Spleen (tissue), 7 donors: ENCODE results near the gene GJA10.

ENCODE experiments used
- POLR2A ChIP-seq, 3 donors: fragments of 450-650 bp; IDR thresholded peaks; one replicate each; pipeline ENCODE4 v1.5.1; 2017; ENCODE audit warnings: antibody characterized with exemption in 3 of 3, mild to moderate bottlenecking in 1 of 3
- TF ChIP-seq, protein P1 (sequence below), 11 experiments: fragments of 200-600 bp in 7 of 11; fragments of 450-650 bp in 4 of 11; sonication (generic) in 4 of 11; IDR thresholded peaks in 8 of 11; conservative IDR thresholded peaks in 3 of 11; 1 replicate in 7 of 11; 2 replicates in 4 of 11; pipeline versions ENCODE4 v1.4.0 to v1.8.0; 2016 to 2021; ENCODE audit warnings: antibody characterized with exemption in 11 of 11, inconsistent platforms in 4 of 11, mild to moderate bottlenecking in 1 of 11
- donor health status: DM: no; HTN: no; CAD: no; lungs with moderate emphysema.
- donor health status: DM: no; HTN: no; CAD: no.
- donor health status: DM: no; HTN: no; CAD: no.

DNA sequence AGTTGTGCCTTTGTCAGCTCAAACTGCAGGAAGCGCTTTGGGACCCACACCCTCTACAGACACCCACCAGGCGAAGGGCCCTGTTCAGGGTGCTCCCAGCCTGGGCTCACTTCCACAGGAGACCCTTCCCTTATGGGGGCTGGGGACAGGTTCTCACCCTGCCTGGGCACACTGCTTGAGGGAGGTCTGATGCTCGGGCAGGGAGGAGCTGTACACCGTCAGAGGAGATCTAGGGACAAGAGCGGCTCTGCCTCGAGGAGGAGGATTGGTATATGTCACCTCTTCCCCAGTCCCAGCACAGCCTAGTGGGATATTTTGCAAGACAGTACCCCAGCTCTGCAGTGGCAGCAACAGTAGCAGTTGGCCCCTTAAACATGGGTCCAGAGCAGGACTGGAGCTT is 26.9 kb downstream of the GJA10 start:
- no peak for TF ChIP-seq POLR2A (IDR thresholded peaks at IDR 0.05)
- TF ChIP-seq, protein P1, sequence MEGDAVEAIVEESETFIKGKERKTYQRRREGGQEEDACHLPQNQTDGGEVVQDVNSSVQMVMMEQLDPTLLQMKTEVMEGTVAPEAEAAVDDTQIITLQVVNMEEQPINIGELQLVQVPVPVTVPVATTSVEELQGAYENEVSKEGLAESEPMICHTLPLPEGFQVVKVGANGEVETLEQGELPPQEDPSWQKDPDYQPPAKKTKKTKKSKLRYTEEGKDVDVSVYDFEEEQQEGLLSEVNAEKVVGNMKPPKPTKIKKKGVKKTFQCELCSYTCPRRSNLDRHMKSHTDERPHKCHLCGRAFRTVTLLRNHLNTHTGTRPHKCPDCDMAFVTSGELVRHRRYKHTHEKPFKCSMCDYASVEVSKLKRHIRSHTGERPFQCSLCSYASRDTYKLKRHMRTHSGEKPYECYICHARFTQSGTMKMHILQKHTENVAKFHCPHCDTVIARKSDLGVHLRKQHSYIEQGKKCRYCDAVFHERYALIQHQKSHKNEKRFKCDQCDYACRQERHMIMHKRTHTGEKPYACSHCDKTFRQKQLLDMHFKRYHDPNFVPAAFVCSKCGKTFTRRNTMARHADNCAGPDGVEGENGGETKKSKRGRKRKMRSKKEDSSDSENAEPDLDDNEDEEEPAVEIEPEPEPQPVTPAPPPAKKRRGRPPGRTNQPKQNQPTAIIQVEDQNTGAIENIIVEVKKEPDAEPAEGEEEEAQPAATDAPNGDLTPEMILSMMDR (IDR thresholded peaks at IDR 0.05 in 8 of 11, conservative IDR thresholded peaks at IDR 0.05 in 3 of 11) = no peak
